IPS DF 4.7 (cell line): Measurements from ENCODE around the gene FSTL5.

Experiments
- DNase-seq: peaks from one replicate; pipeline ENCODE4 v3.0.0-alpha.2; 2013; ENCODE audit warnings: low spot score; ENCODE audit errors: extremely low read depth

Gene FSTL5

GRCh38 chr4:161714022-161714751 lies 449.6 kb downstream of the FSTL5 start:
- DNase-seq = no peak

GRCh38 chr4:161704653-161705052 lies 459.1 kb downstream of the FSTL5 start:
- no peak for DNase-seq

GRCh38 chr4:161704040-161704439 lies 459.8 kb downstream of the FSTL5 start:
- no peak for DNase-seq

- DNase-seq = no peak
These were observed 461.5 kb downstream of the FSTL5 start for GRCh38 chr4:161702287-161702686.

- DNase-seq = no peak
These were observed 466.9 kb downstream of the FSTL5 start for GRCh38 chr4:161696944-161697343.

GRCh38 chr4:161680146-161680545 lies 483.7 kb downstream of the FSTL5 start:
- DNase-seq = no peak

GRCh38 chr4:161664740-161665139 lies 499.1 kb downstream of the FSTL5 start:
- DNase-seq = no peak

GRCh38 chr4:161663844-161664243 lies 500.0 kb downstream of the FSTL5 start:
- DNase-seq = no peak

GRCh38 chr4:161658676-161659075 lies 505.1 kb downstream of the FSTL5 start:
- DNase-seq = no peak

- DNase-seq = no peak
These were observed 506.2 kb downstream of the FSTL5 start for GRCh38 chr4:161657616-161658015.

- DNase-seq = no peak
These were observed 507.2 kb downstream of the FSTL5 start for GRCh38 chr4:161656594-161656993.

- no peak for DNase-seq
These were observed 508.7 kb downstream of the FSTL5 start for GRCh38 chr4:161655148-161655547.

- DNase-seq = no peak
These were observed 510.1 kb downstream of the FSTL5 start for GRCh38 chr4:161653697-161654096.

GRCh38 chr4:161651586-161651985 lies 512.2 kb downstream of the FSTL5 start:
- no peak for DNase-seq

GRCh38 chr4:161650812-161651211 lies 513.0 kb downstream of the FSTL5 start:
- no peak for DNase-seq

- no peak for DNase-seq
These were observed 516.0 kb downstream of the FSTL5 start for GRCh38 chr4:161647757-161648156.

GRCh38 chr4:161642708-161643107 lies 521.1 kb downstream of the FSTL5 start:
- DNase-seq = no peak

GRCh38 chr4:161629694-161630441 lies 533.9 kb downstream of the FSTL5 start:
- no peak for DNase-seq

GRCh38 chr4:161604516-161605300 lies 559.1 kb downstream of the FSTL5 start:
- no peak for DNase-seq

GRCh38 chr4:161601011-161601410 lies 562.8 kb downstream of the FSTL5 start:
- no peak for DNase-seq

GRCh38 chr4:161595230-161595771 lies 568.5 kb downstream of the FSTL5 start:
- DNase-seq = no peak

GRCh38 chr4:161585011-161585410 lies 578.8 kb downstream of the FSTL5 start:
- DNase-seq = no peak
